IMR-90 (cell line): ENCODE measurements around the gene COLEC11.
"Not testable (repeated sequence)": the region's sequence is repeated elsewhere in the genome, so short reads cannot be mapped to it uniquely, and the experiment has no call there.

ENCODE experiments used
- BHLHE40 ChIP-seq: fragments of 150-350 bp; IDR thresholded peaks from 2 replicates; pipeline ENCODE4 v1.6.1; 2016; ENCODE audit warnings: mild to moderate bottlenecking, low read depth, low read length
- CEBPB ChIP-seq: IDR thresholded peaks from 2 replicates; pipeline ENCODE4 v1.6.1; 2012; ENCODE audit warnings: low read depth, low read length, improper control_type of control experiment
- CHD1 ChIP-seq: IDR thresholded peaks from 2 replicates; pipeline ENCODE4 v1.6.1; 2012; ENCODE audit warnings: low read depth, low read length, improper control_type of control experiment
- CTCF ChIP-seq: conservative IDR thresholded peaks from 2 replicates; pipeline ENCODE4 v1.5.1; 2012; ENCODE audit warnings: mild to moderate bottlenecking, low read depth, low read length, improper control_type of control experiment
- MAZ ChIP-seq: IDR thresholded peaks from 2 replicates; pipeline ENCODE4 v1.6.1; 2012; ENCODE audit warnings: low read depth, mild to moderate bottlenecking, low read length, improper control_type of control experiment, moderate library complexity, borderline replicate concordance
- MXI1 ChIP-seq: IDR thresholded peaks from 2 replicates; pipeline ENCODE4 v1.6.1; 2012; ENCODE audit warnings: low read depth, mild to moderate bottlenecking, low read length, moderate library complexity, borderline replicate concordance
- POLR2A ChIP-seq: IDR thresholded peaks from 2 replicates; pipeline ENCODE4 v1.6.1; 2012; ENCODE audit warnings: mild to moderate bottlenecking, low read depth, low read length
- RAD21 ChIP-seq: IDR thresholded peaks from 2 replicates; pipeline ENCODE4 v1.6.1; 2012; ENCODE audit warnings: low read length, improper control_type of control experiment
- RCOR1 ChIP-seq: IDR thresholded peaks from 2 replicates; pipeline ENCODE4 v1.6.1; 2012; ENCODE audit warnings: mild to moderate bottlenecking, low read length, improper control_type of control experiment; ENCODE audit not compliant: insufficient replicate concordance
- RFX5 ChIP-seq: IDR thresholded peaks from 2 replicates; pipeline ENCODE4 v1.8.0; 2012; ENCODE audit warnings: low read depth, mild to moderate bottlenecking, low read length, moderate library complexity
- SMC3 ChIP-seq: fragments of 150-350 bp; IDR thresholded peaks from 2 replicates; pipeline ENCODE4 v1.6.1; 2016; ENCODE audit warnings: low read depth, mild to moderate bottlenecking, antibody characterized with exemption, low read length, moderate library complexity

GRCh38 chr2:3609279-3609673, 14.4 kb downstream of the COLEC11 start:
- not testable (repeated sequence) for TF ChIP-seq CTCF, POLR2A, RCOR1, RFX5, MXI1, RAD21, BHLHE40, MAZ, SMC3, CEBPB, CHD1
